GM21737 (cell line): ENCODE measurements around the gene ZBTB21.
"Not testable (repeated sequence)": the region's sequence is repeated elsewhere in the genome, so short reads cannot be mapped to it uniquely, and the experiment has no call there.

ENCODE experiments used
- ATAC-seq: cut with Tn5 transposase; IDR thresholded peaks from one replicate; pipeline ENCODE4 v1.9.1; 2021; ENCODE audit warnings: mild to moderate bottlenecking, moderate library complexity; ENCODE audit not compliant: unreplicated experiment

Gene ZBTB21

GRCh38 chr21:41954654-41955499, 55.3 kb downstream of the ZBTB21 start:
- no peak for ATAC-seq

- no peak for ATAC-seq
These were observed 56.1 kb downstream of the ZBTB21 start, which contains the start of gene C2CD2 for GRCh38 chr21:41953831-41954653. Gene C2CD2, minus strand, starts transcription at chr21:41954018. Its CDS starts 370 bp downstream, at chr21:41953648.

GRCh38 chr21:41953249-41953830, 56.8 kb downstream of the ZBTB21 start:
- no peak for ATAC-seq

DNA sequence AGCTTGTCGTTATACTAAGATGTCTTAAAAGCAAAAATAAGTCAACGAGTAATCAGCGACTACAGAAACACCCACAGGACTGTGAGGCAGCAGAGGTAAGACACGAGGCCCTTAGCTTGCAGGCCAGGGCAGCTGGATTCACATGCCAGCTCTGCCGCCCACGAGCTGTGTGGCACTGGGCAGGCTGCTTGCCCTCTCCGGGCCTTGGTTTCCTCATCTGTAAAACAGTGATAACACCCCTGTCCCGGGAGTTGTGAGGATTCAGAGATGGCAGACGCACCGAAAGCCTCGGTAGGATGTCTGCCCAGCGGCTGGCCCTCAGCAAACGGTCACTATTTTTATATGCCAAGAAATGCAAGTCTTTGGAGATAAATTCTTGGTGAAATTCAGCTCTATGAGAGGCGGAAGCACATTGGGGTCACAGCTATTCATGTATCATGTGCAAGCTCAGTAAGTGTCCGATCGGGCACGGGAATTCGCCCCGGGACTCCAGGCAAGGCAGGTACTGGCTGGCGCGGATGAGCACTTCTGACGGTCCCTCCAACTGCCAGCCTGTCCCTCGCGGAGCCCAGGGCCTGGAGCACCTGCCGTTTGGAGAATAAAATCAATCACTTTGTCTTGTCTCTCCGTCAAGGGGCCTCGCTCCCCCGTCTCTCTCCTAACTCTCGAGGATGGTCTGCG, 57.5 kb downstream of the ZBTB21 start:
- no peak for ATAC-seq

GRCh38 chr21:41951876-41952567, 58.1 kb downstream of the ZBTB21 start:
- no peak for ATAC-seq

DNA sequence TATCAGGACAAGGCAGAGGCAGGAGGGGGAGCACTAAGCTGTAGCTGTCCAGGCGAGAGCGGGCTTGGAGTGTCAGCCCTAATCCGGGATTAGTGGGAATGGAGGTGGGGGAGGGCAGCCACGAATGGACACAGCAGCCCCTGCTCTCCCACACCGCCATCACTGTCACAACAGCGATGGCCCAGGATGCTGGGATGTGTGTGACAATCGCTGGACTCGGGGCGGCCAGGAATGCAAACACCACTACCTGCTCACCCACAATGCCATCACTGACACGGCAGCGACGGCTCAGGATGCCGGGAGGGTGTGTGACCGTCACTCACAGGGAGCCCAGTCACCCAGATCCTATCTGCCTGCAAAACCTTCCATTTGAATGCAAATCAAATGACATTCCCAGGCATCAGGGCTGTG, 59.2 kb downstream of the ZBTB21 start:
- ATAC-seq = no peak

- ATAC-seq = not testable (repeated sequence)
These were observed 60.5 kb downstream of the ZBTB21 start for GRCh38 chr21:41949631-41950030.

DNA sequence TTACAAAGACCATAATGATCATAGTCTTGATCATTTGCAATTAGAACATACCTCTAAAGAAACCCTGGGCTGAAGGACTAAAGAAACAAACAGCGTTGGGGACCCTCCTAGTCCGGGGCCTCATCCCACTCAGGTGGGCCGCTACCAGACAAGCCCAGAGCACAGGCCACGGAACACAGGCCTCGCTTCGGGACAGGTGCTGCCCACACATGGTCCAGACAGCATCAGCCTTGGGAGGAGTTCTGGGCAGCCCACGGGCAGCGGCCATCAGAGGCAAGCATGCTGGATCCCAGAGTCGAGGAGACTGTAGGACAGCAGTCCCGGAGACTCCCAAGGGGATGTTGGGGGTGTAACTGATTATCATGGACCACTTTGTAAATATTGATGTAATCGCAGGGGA, 61.3 kb downstream of the ZBTB21 start:
- ATAC-seq = no peak

- ATAC-seq = no peak
These were observed 61.9 kb downstream of the ZBTB21 start for GRCh38 chr21:41948078-41948895.

GRCh38 chr21:41945982-41946381, 64.2 kb downstream of the ZBTB21 start:
- ATAC-seq = no peak

GRCh38 chr21:41943851-41944250, 66.3 kb downstream of the ZBTB21 start:
- no peak for ATAC-seq

DNA sequence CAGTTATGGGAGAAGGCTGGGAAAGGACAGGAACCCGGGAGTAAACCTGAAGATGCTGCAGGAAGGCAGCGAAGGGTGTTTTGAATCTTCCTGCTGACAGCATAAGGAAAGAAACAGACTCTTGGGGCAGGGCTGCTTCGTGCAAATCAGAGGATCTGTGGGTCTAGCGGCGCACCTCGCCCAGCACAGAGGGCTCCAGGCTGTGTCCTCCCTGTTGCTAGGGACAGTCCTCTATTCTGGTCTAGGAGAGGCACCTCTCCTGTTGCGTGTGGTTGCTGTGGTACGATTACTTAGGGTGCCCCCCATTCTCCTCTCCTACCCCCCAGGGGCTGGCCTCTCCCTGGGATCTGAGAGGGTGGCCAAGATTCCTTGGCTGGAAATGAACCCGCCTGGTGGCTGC, 67.7 kb downstream of the ZBTB21 start:
- no peak for ATAC-seq

DNA sequence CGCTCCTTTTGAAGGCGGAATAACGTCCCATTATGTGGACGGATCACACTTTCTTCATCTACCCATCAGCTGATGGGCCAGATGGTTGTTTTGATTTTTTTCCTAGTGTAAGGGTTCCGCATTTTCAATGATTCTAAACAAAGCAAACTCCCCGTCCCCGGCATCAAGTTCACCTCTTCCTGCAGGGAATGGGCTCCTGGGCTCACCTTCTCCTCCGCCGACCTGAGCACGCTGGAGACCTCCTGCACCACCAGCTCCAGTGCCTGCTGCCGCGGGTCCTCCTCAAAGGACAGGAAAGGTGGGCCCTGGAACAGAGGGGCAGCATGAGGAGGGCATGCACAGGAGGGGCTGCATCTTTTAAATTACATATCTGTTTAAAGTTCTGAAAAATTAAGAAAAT, 68.2 kb downstream of the ZBTB21 start:
- no peak for ATAC-seq

- ATAC-seq = no peak
These were observed 69.7 kb downstream of the ZBTB21 start for GRCh38 chr21:41940431-41940830.

DNA sequence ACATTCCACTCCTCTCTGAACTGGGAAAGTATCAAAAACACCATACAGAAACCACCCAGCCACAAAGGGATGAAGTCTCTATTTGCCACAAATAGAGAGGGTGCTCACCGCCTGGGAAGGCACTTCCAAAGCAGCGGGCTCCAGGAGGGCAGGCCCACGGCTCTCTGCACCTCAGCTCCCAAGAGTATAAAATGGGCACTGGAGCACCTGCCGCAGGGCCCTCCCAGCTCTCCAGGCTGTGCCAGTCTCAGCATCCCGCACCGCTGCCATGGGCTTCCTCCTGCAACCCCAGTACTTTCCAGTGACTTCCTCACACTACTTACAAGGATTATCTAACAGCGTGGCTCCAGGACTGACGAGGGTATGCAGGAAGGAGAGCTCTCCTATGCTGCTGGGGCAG, 70.8 kb downstream of the ZBTB21 start:
- ATAC-seq = no peak
